GM12864 (cell line): ENCODE measurements around the gene SFMBT1.

Experiments used
- DNase-seq: peaks from one replicate; pipeline ENCODE4 v3.0.0-alpha.2; 2011; ENCODE audit warnings: low read depth
- H3K4me3 ChIP-seq: 2 replicates; pipeline ENCODE4 v1.5.1; 2011; ENCODE audit warnings: mild to moderate bottlenecking, low read depth, low read length, control low read depth
- CTCF ChIP-seq: IDR thresholded peaks from 2 replicates; pipeline ENCODE4 v1.5.1; 2011; ENCODE audit warnings: low read depth, mild to moderate bottlenecking, moderate library complexity, low read length, control low read depth, inconsistent platforms; ENCODE audit errors: missing control alignments

Gene SFMBT1

GRCh38 chr3:53046171-53047170 is 598 bp upstream of the SFMBT1 start:
- no peak for DNase-seq

GRCh38 chr3:53044711-53045517 is 959 bp downstream of the SFMBT1 start:
- no peak for TF ChIP-seq CTCF
- peak overlapping the region; percentile 75 for H3K4me3 ChIP-seq
- no peak for DNase-seq

More at GRCh38 chr3:53046171-53047170, 598 bp upstream of the SFMBT1 start:
- peak; percentile 55 for TF ChIP-seq CTCF
- peak overlapping the region; percentile 75 for H3K4me3 ChIP-seq

GRCh38 chr3:53044371-53044710 is 1.5 kb downstream of the SFMBT1 start:
- peak overlapping the region; percentile 75 for H3K4me3 ChIP-seq
- TF ChIP-seq CTCF: no peak
- no peak for DNase-seq

- H3K4me3 ChIP-seq: no peak overlapping the region; the same call in 1 of the 2 replicates
- no peak for DNase-seq
- TF ChIP-seq CTCF: no peak
Observed at GRCh38 chr3:53043738-53044137, 2.1 kb downstream of the SFMBT1 start.

- no peak for DNase-seq
- no peak for TF ChIP-seq CTCF
- no peak overlapping the region for H3K4me3 ChIP-seq
Observed at GRCh38 chr3:53042651-53043050, 3.2 kb downstream of the SFMBT1 start.

GRCh38 chr3:53040351-53040820 is 5.5 kb downstream of the SFMBT1 start:
- TF ChIP-seq CTCF: no peak
- no peak for DNase-seq
- no peak overlapping the region for H3K4me3 ChIP-seq
